WERI-Rb-1 (cell line): ENCODE results near the gene CAPN5.

Experiments
- DNase-seq: peaks from one replicate; pipeline ENCODE4 v3.0.0-alpha.2; 2020
- H3K27ac ChIP-seq: fragments of 250-450 bp; sonication (Bioruptor Pico); 2 replicates; pipeline ENCODE4 v1.5.1; 2020; ENCODE audit warnings: mild to moderate bottlenecking, moderate library complexity
- H3K27me3 ChIP-seq: fragments of 250-450 bp; sonication (Bioruptor Pico); 2 replicates; pipeline ENCODE4 v1.5.1; 2021; ENCODE audit warnings: mild to moderate bottlenecking, low read depth, moderate library complexity; ENCODE audit not compliant: insufficient read depth, severe bottlenecking
- H3K36me3 ChIP-seq: fragments of 250-450 bp; sonication (Bioruptor Pico); 2 replicates; pipeline ENCODE4 v1.5.1; 2020; ENCODE audit warnings: mild to moderate bottlenecking, moderate library complexity
- H3K4me3 ChIP-seq: 2 replicates; pipeline ENCODE4 v1.5.1; 2011; ENCODE audit warnings: low read depth, mild to moderate bottlenecking, control low read depth, low read length
- H3K9me3 ChIP-seq: fragments of 250-450 bp; sonication (Bioruptor Pico); 2 replicates; pipeline ENCODE4 v1.5.1; 2021; ENCODE audit warnings: mild to moderate bottlenecking, moderate library complexity; ENCODE audit not compliant: severe bottlenecking
- TF ChIP-seq, protein P1 (sequence below): IDR thresholded peaks from 2 replicates; pipeline ENCODE4 v1.5.1; 2011; ENCODE audit warnings: low read depth, mild to moderate bottlenecking, control low read depth, inconsistent platforms, low read length

Gene CAPN5

DNA sequence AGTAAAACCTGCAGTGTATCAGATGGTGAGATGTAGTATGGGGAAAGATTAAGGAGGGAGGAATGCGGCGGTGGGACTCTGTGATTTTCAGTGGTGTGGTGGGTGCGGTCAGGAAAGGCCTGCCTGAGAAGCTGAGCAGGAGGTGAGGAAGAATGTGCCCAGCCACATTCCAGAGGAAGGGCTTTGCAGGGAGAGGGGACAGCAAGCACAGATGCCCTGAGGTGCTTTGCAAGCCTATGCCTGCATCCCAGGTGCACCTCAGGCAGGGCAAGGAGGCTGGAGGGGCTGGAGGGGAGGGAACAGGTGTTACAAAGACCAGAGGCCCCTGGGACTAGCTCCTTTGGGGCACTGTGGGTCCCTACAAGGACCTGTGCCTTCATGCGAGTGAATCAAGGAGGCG, 103.3 kb downstream of the CAPN5 start:
- TF ChIP-seq, protein P1, sequence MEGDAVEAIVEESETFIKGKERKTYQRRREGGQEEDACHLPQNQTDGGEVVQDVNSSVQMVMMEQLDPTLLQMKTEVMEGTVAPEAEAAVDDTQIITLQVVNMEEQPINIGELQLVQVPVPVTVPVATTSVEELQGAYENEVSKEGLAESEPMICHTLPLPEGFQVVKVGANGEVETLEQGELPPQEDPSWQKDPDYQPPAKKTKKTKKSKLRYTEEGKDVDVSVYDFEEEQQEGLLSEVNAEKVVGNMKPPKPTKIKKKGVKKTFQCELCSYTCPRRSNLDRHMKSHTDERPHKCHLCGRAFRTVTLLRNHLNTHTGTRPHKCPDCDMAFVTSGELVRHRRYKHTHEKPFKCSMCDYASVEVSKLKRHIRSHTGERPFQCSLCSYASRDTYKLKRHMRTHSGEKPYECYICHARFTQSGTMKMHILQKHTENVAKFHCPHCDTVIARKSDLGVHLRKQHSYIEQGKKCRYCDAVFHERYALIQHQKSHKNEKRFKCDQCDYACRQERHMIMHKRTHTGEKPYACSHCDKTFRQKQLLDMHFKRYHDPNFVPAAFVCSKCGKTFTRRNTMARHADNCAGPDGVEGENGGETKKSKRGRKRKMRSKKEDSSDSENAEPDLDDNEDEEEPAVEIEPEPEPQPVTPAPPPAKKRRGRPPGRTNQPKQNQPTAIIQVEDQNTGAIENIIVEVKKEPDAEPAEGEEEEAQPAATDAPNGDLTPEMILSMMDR, result no peak
- DNase-seq, result no peak

DNA sequence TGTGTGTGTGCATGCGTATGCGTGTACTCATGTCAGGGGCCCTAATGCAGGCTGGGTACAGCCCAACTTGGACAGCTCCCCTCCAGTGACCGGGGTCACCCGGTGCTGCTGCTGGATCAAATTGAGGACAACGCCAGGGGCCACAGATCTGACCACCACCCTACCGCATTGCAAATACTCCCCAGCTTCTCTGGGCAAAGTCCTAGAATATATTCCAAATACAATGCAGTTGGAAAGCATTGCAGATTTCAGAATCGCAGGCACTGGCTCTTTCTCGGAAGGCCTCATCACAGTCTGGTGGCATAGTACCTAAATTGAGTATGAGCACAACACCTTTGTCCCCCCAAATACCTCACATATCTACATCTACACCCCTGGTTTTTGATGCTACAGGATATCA, 104.5 kb downstream of the CAPN5 start:
- H3K27ac ChIP-seq, result peak overlapping the region; percentile 87
- H3K36me3 ChIP-seq, result peaks cover 75% of the 10 kb centered on the region
- H3K9me3 ChIP-seq, result no peaks in the 10 kb centered on the region
- TF ChIP-seq, protein P1, result no peak
- no peak for DNase-seq
- no peaks in the 10 kb centered on the region for H3K27me3 ChIP-seq
- no peak overlapping the region for H3K4me3 ChIP-seq

More for the DNA sequence above, 103.3 kb downstream of the CAPN5 start:
- no peak overlapping the region for H3K4me3 ChIP-seq
- no peaks in the 10 kb centered on the region for H3K9me3 ChIP-seq
- peaks cover 75% of the 10 kb centered on the region for H3K36me3 ChIP-seq
- no peak overlapping the region; the same call in 1 of the 2 replicates for H3K27ac ChIP-seq
- H3K27me3 ChIP-seq, result no peaks in the 10 kb centered on the region

DNA sequence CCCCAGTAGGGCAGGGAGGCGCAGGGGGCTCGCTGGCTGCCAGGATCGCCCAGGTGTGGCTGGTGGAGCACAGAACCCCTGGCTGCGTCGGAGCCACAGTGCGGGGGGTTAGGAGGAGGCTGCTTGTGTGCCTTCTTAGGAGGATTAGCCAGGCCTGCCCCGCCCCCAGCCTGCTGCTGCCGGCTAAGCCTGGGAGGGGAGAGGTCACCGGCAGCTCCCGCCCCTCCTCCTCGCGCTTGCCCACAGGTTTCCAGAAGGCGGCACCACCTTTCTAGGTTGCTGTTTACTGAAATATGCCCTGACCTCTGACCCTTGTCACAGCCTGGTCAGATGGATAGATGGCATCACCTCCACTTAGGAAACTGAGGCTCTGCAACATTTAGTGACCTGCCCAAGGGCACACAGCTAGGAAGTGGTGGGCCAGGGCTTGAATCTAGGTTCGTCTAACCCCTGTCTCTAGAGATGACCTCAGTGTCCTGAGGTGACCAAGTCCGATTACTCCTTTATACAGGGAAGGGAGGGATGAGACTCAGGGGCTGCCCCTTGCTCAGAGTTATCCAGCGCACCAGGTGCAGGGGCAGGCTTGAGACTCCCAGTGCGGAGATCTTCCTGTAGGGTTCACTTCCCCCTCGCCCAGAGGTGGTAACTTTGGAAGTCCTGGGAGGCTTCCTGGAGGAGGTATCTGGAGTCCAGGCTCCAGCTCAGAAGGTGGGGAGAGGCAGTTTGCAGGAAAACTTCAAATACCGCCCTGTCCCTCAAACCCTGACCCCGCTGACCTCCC, 105.3 kb downstream of the CAPN5 start:
- peak; percentile 97 for DNase-seq
- Histone ChIP-seq H3K4me3 (no peak overlapping the region), H3K9me3 (no peaks in the 10 kb centered on the region), H3K27me3 (no peaks in the 10 kb centered on the region), H3K27ac (peak overlapping the region; percentile 87), H3K36me3 (peaks cover 75% of the 10 kb centered on the region)
- TF ChIP-seq, protein P1, result 0 out of 2 replicates have a peak, but pooled peaks have one; percentile 20

DNA sequence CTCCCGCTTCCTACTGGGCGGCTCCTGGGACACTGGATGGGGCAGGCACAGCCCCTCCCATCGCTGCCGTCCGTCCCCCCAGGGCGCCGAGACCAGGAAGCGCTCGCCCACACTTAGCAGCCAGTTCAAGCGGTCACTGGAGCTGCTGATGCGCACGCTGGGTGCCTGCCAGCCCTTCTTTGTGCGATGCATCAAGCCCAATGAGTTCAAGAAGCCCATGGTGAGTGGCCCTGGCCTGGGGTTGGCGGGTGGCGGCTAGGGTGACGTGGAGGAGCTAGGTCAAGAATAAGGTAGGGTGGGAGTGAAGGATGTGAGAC, 105.9 kb downstream of the CAPN5 start:
- no peaks in the 10 kb centered on the region for H3K9me3 ChIP-seq
- H3K4me3 ChIP-seq, result no peak overlapping the region
- peak overlapping the region; percentile 87 for H3K27ac ChIP-seq
- TF ChIP-seq, protein P1, result no peak
- DNase-seq, result no peak
- H3K36me3 ChIP-seq, result peaks cover 75% of the 10 kb centered on the region
- no peaks in the 10 kb centered on the region for H3K27me3 ChIP-seq

DNA sequence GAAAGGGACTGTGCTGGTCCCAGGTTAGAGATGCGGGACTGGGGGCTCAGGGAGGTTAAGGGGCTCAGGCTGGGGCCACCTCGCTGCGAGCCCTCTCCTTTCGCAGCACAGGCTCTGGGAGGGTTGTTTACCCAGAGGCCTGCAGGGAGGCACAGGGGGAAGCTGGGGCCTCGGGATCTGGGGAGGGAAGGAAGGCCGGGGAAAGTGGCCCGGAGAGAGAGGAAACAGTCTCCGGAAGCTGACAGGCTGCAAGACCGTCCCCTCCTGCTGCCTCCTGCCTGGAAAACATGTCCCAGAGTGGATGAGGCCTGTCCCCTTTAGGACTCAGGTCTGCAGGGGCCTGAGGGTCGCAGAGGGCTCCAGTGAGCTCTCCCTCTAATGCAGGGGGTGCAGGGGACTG, 106.7 kb downstream of the CAPN5 start:
- TF ChIP-seq, protein P1, result no peak
- H3K9me3 ChIP-seq, result no peaks in the 10 kb centered on the region
- H3K4me3 ChIP-seq, result no peak overlapping the region
- peak overlapping the region; percentile 26; the same call in 1 of the 2 replicates for H3K27ac ChIP-seq
- no peak for DNase-seq
- peaks cover 74% of the 10 kb centered on the region for H3K36me3 ChIP-seq
- H3K27me3 ChIP-seq, result no peaks in the 10 kb centered on the region

DNA sequence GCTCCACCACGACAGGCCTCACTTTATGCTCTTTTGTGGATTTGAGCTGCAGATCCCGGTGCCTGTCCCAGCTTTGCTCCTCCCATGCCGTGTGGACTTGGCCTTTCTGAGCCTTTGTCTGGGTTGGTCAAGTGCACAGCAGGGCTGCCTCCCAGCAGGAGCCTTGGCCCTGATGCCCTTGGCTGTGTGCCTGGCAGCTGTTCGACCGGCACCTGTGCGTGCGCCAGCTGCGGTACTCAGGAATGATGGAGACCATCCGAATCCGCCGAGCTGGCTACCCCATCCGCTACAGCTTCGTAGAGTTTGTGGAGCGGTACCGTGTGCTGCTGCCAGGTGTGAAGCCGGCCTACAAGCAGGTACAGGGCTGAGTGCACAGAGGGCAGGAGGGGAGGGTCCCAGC, 107.8 kb downstream of the CAPN5 start:
- Histone ChIP-seq H3K9me3 (no peaks in the 10 kb centered on the region), H3K27me3 (no peaks in the 10 kb centered on the region), H3K27ac (no peak overlapping the region), H3K36me3 (peaks cover 78% of the 10 kb centered on the region), H3K4me3 (no peak overlapping the region)
- no peak for DNase-seq
- TF ChIP-seq, protein P1, result no peak
